Testis (tissue), 3 donors: ENCODE results near the gene HFE. TPM values are rescaled to one million over a fixed set of nuclear protein-coding genes. Genes with fewer than 3 reads are reported as not detected.

Source experiments
- DNase-seq: peaks from one replicate; pipeline ENCODE4 v3.0.0-alpha.2; 2019
- H3K27ac ChIP-seq, 2 donors: fragments of 200-600 bp; sonication (generic); one replicate each; pipeline ENCODE4 v1.5.1; 2019
- H3K27me3 ChIP-seq: fragments of 200-600 bp; sonication (generic); one replicate; pipeline ENCODE4 v1.5.1; 2019
- H3K36me3 ChIP-seq: fragments of 200-600 bp; sonication (generic); one replicate; pipeline ENCODE4 v1.5.1; 2017; ENCODE audit warnings: low read depth; ENCODE audit errors: missing control alignments
- H3K4me1 ChIP-seq: fragments of 200-600 bp; sonication (generic); one replicate; pipeline ENCODE4 v1.5.1; 2019
- H3K4me3 ChIP-seq, 2 donors: fragments of 200-600 bp; sonication (generic); one replicate each; pipeline ENCODE4 v1.5.1; 2017 to 2019
- H3K9me3 ChIP-seq: fragments of 200-600 bp; sonication (generic); one replicate; pipeline ENCODE4 v1.5.1; 2017
- POLR2A ChIP-seq: fragments of 450-650 bp; IDR thresholded peaks from one replicate; pipeline ENCODE4 v1.6.1; 2017; ENCODE audit warnings: antibody characterized with exemption, mild to moderate bottlenecking, moderate library complexity
- WGBS, 2 donors: methylation state at CpG; one replicate each; pipeline ENCODE4 v1.1.5; 2018; 5-methylcytosine and 5-hydroxymethylcytosine counted together
- intact Hi-C: fragments of 100-400 bp; cut with DNase I; formaldehyde crosslinking; loops from one replicate; pipeline ENCODE4 v1.15.1; 2023; ENCODE audit warnings: low total_unique reads
- polyA plus RNA-seq: library from polyadenylated mRNA; stranded (reverse); fragments of 350-450 nt; fragmentation: Illumina TruSeq; extraction: RNeasy Lipid Tissue Mini Kit (QIAGEN cat#74804); gene quantifications from one replicate; pipeline ENCODE4 v1.2.3, GENCODE V29; 2014; ENCODE audit warnings: low read depth, low replicate concordance; ENCODE audit not compliant: insufficient read depth
- total RNA-seq, 2 donors: library from RNA; depleted of rRNA; stranded (reverse); fragments of >200 nt; gene quantifications; one replicate each; pipeline ENCODE4 v1.2.3, GENCODE V29; 2016
- TF ChIP-seq, protein P1 (sequence below), 3 experiments: fragments of 450-650 bp in 2 of 3; fragments of 200-600 bp in 1 of 3; sonication (generic) in 1 of 3; IDR thresholded peaks; one replicate each; pipeline ENCODE4 v1.5.1; 2016 to 2019; ENCODE audit warnings: antibody characterized with exemption in 3 of 3, mild to moderate bottlenecking in 2 of 3, moderate library complexity in 1 of 3

HFE gene
- total and polyA plus RNA-seq, 3 donors from 2014 or later: 4.1 to 5.1 (median 4.8) TPM

DNA sequence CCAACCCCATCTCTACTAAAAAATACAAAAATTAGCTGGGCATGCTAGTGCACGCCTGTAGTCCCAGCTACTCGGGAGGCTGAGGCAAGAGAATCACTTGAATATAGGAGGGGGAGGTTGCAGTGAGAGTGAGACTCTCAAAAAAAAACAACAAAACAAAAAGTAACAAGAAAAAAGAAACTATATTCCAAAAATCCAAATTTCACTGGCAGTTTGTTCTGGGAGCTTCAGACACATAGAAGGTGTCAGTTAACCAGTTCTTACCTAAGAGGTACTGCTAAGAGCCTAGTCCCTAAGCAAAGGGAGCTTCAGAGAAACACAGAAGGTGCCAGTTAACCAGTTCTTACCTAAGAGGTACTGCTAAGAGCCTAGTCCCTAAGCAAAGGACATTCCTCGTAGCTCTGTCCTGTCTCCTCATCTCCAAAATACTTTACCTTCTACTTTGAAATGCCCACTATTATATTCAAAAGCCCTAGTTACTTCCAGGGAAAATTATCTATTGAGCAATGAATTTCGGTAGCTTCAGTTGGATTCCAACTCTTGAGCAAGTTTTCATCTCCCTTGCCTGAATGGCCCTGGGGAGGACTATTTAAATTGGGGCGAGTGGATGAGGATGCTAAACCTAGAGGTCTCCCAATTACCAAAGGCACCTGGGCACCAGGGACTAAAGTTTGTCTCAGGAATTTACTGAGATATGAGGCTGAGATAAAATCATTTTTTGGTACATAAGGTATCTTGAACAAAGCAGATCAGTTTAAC lies 41.0 kb downstream of the HFE start:
- H3K36me3 ChIP-seq: no peaks in the 10 kb centered on the region
- DNase-seq: no peak
- H3K27me3 ChIP-seq: no peaks in the 10 kb centered on the region
- 87 to 89% methylated on average over 5 of the region's 5 CpGs for WGBS, 2 donors
- H3K9me3 ChIP-seq: no peaks in the 10 kb centered on the region
- TF ChIP-seq, protein P1, sequence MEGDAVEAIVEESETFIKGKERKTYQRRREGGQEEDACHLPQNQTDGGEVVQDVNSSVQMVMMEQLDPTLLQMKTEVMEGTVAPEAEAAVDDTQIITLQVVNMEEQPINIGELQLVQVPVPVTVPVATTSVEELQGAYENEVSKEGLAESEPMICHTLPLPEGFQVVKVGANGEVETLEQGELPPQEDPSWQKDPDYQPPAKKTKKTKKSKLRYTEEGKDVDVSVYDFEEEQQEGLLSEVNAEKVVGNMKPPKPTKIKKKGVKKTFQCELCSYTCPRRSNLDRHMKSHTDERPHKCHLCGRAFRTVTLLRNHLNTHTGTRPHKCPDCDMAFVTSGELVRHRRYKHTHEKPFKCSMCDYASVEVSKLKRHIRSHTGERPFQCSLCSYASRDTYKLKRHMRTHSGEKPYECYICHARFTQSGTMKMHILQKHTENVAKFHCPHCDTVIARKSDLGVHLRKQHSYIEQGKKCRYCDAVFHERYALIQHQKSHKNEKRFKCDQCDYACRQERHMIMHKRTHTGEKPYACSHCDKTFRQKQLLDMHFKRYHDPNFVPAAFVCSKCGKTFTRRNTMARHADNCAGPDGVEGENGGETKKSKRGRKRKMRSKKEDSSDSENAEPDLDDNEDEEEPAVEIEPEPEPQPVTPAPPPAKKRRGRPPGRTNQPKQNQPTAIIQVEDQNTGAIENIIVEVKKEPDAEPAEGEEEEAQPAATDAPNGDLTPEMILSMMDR (IDR thresholded peaks at IDR 0.05): no peak
- no peak for TF ChIP-seq POLR2A
- no peak overlapping the region for H3K4me3 ChIP-seq
- intact Hi-C loops: no loop called here
- no peak overlapping the region for H3K27ac ChIP-seq
- peaks cover 10% of the 10 kb centered on the region for H3K4me1 ChIP-seq

DNA sequence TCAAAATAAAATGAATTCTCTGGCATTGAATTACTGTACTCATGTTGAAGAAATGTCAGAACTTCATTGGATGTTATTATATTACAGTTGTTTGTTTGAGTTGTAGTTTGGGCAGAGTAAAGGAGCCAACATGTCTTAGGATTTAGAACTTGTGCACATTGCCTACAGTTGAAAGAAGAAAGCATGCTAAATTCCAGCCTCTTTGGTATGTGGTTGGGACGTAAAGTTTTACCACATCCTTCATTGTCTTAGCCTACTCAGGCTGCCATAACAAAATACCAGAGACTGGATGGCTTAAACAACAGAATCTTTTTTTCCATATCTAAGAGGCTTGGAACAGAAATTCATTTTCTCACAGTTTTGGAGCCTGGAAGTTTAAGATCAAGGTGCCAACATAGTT lies 42.4 kb downstream of the HFE start:
- DNase-seq: no peak
- intact Hi-C loops: no loop called here
- WGBS, 2 donors: 91 to 96% methylated on average over 1 of the region's 1 CpG

DNA sequence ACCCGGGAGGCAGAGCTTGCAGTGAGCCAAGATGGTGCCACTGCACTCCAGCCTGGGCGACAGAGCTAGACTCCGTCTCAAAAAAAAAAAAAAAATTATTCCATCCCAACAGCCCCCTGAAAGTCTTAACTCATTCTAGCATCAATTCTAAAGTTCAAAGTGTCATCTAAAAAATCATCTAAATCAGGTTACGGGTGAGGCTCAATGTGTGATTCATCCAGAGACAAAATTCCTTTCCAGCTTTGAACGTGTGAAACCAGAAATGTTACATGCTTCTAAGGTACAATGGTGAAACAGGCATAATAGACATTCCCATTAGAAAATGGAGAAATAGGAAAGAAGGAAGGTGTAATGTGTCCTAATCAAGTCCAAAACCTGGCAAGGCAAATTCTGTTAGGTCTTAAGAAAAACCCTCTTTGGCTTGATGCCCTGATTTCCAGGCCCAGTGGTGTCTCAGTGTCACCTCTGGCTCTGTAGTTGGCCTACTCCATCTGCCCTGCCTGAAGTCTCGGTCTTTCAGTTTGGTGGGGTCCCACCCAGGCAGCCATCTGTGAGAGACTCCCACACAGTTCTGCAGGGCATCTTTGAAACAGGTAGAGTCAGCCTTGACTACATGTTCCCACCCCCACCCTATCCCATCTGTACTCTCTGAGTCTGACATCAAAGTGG lies 43.5 kb downstream of the HFE start:
- WGBS, 2 donors: 91 to 96% methylated on average over 6 of the region's 6 CpGs
- Histone ChIP-seq H3K36me3 (no peaks in the 10 kb centered on the region), H3K27ac (no peak overlapping the region), H3K4me1 (peaks cover 10% of the 10 kb centered on the region), H3K9me3 (no peaks in the 10 kb centered on the region), H3K4me3 (no peak overlapping the region), H3K27me3 (no peaks in the 10 kb centered on the region)
- intact Hi-C loops: no loop called here
- no peak for DNase-seq
- TF ChIP-seq, protein P1 (IDR thresholded peaks at IDR 0.05): no peak
- TF ChIP-seq POLR2A: no peak

More for the DNA sequence above, 42.4 kb downstream of the HFE start:
- TF ChIP-seq, protein P1 (IDR thresholded peaks at IDR 0.05): no peak
- no peak for TF ChIP-seq POLR2A
- Histone ChIP-seq H3K27me3 (no peaks in the 10 kb centered on the region), H3K9me3 (no peaks in the 10 kb centered on the region), H3K27ac (no peak overlapping the region), H3K36me3 (no peaks in the 10 kb centered on the region), H3K4me3 (no peak overlapping the region), H3K4me1 (peaks cover 10% of the 10 kb centered on the region)

DNA sequence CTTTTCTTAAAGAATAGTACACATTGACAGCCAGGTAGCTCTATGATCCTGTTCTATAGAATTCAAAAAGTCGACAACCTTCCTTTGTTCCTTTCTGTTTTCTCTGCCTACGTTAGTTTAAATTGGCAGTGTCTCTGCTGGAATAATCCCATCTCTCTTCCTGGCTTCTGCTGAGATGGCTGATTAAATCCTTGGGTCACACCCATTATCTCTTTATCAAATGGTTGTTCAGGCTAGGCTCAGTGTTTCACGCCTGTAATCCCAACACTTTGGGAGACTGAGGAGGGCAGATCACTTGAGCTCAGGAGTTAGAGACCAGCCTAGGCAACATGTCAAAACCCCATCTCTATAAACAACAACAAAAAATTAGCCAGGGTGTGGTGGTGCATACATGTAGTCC lies 44.4 kb downstream of the HFE start:
- Histone ChIP-seq H3K27ac (no peak overlapping the region), H3K27me3 (no peaks in the 10 kb centered on the region), H3K36me3 (no peaks in the 10 kb centered on the region), H3K9me3 (no peaks in the 10 kb centered on the region), H3K4me1 (peaks cover 8% of the 10 kb centered on the region), H3K4me3 (no peak overlapping the region)
- no peak for TF ChIP-seq POLR2A
- TF ChIP-seq, protein P1 (IDR thresholded peaks at IDR 0.05): no peak
- DNase-seq: no peak
- 87 to 97% methylated on average over 3 of the region's 3 CpGs for WGBS, 2 donors
- intact Hi-C loops: no loop called here
